Muscle of leg (tissue), 11 donors: Measurements from ENCODE around the gene PRKN. TPM values are rescaled to one million over a fixed set of nuclear protein-coding genes. Genes with fewer than 3 reads are reported as not detected.
A peak's percentile ranks its signal among the peaks of the same experiment; 100 is the strongest.

ENCODE experiments used
- DNase-seq: peaks from one replicate; pipeline ENCODE4 v3.0.0; 2013
- H3K27ac ChIP-seq: one replicate; pipeline ENCODE4 v1.5.1; 2013; ENCODE audit warnings: mild to moderate bottlenecking, low read length, control low read depth
- H3K27me3 ChIP-seq: one replicate; pipeline ENCODE4 v1.6.1; 2013; ENCODE audit warnings: low read length; ENCODE audit not compliant: control insufficient read depth, insufficient read depth
- H3K36me3 ChIP-seq: one replicate; pipeline ENCODE4 v1.6.1; 2013; ENCODE audit warnings: low read length; ENCODE audit not compliant: control insufficient read depth, insufficient read depth
- H3K4me1 ChIP-seq: one replicate; pipeline ENCODE4 v1.6.1; 2013; ENCODE audit warnings: low read length; ENCODE audit not compliant: control insufficient read depth, insufficient read depth
- H3K4me3 ChIP-seq: one replicate; pipeline ENCODE4 v1.5.1; 2013; ENCODE audit warnings: low read length, control low read depth
- H3K9me3 ChIP-seq: replicated peaks from 2 replicates; pipeline ENCODE4 v1.6.1; 2013; ENCODE audit warnings: low read depth, low read length; ENCODE audit not compliant: control insufficient read depth
- WGBS: methylation state at CpG from one replicate; pipeline ENCODE4 v1.1.5; 2013; ENCODE audit warnings: missing lambda C conversion rate; ENCODE audit not compliant: insufficient coverage; 5-methylcytosine and 5-hydroxymethylcytosine counted together
- polyA plus RNA-seq, 8 donors: library from polyadenylated mRNA; unstranded; fragments of 120-200 nt; gene quantifications; one replicate each; pipeline versions ENCODE4 v1.2.1 to v1.2.3, GENCODE V29; 2013; ENCODE audit warnings: inconsistent platforms in 1 of 8, low replicate concordance in 1 of 8; ENCODE audit not compliant: insufficient read length in 8 of 8, insufficient read depth in 1 of 8
- total RNA-seq: library from RNA; stranded (reverse); fragments of 120-200 nt; gene quantifications from one replicate; pipeline ENCODE4 v1.2.4, GENCODE V29; 2013

PRKN gene
- total and polyA plus RNA-seq, 9 donors = 2.5 to 4.7 (median 3.9) TPM

DNA sequence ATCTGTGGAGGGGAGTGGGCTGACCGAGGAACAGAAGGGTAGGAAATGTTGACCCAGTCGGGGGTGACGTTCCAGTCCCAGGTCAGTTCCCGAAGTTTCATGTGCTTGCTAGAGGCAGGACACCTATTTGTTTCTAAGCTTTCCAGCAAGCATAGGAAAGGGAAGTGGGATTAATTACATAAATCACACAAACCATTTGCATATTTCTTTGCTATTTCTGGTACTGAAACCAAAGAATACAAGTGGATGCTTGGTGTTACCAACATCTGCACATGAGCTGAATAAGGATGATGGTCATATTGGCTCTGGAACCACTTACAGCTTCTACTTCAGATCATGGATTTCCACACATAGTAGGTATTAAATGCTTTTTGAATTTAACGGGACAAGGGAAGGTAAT, 546.5 kb downstream of the PRKN start:
- H3K4me1 ChIP-seq = peaks cover 12% of the 10 kb centered on the region
- no peak overlapping the region for H3K27ac ChIP-seq
- H3K27me3 ChIP-seq = no peaks in the 10 kb centered on the region
- no peaks in the 10 kb centered on the region for H3K9me3 ChIP-seq
- no peak overlapping the region for H3K4me3 ChIP-seq
- no peak for DNase-seq
- no CpG with 5 or more reads among the region's 5 CpGs for WGBS
- H3K36me3 ChIP-seq = no peaks in the 10 kb centered on the region

DNA sequence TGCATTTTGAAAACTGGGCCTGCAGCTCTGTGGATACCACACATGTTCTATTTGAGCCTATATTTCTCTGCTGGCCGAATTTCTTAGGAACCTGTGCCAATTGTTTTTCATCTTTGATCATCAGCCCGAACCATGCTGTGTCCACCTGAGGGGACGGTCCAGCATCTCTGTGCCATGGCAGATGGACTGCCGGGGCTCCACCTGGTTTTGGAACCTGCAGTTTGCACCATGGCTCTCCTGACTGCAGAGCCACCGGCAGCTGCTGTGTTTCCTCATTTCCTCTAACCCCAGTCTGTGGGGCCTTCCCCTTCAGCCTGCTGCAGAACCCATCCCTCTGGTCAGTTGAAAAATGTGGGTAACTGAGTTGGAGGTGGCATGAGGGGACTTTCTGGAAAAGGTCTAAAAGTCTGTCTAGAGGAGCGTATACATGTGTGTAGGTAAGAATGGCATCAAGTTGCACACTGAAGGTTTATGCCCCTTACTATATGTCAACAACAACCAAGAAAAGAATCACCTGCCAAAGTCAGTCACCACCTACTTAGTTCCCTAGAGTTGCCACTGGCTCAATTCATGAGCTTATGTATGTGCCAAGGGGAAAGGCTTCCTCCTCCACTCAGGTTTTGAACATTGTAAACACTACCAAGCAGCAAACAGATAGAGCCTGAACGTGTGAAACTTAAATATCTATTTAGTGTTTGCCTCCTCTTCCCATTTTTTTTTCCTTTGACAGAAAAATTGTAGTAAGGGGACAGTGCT, 548.2 kb downstream of the PRKN start:
- WGBS = 78% methylated on average over 4 of the region's 7 CpGs
- H3K27me3 ChIP-seq = no peaks in the 10 kb centered on the region
- no peak overlapping the region for H3K4me3 ChIP-seq
- no peaks in the 10 kb centered on the region for H3K36me3 ChIP-seq
- DNase-seq = peak; percentile 21
- H3K9me3 ChIP-seq = no peaks in the 10 kb centered on the region
- H3K4me1 ChIP-seq = peaks cover 12% of the 10 kb centered on the region
- H3K27ac ChIP-seq = no peak overlapping the region

DNA sequence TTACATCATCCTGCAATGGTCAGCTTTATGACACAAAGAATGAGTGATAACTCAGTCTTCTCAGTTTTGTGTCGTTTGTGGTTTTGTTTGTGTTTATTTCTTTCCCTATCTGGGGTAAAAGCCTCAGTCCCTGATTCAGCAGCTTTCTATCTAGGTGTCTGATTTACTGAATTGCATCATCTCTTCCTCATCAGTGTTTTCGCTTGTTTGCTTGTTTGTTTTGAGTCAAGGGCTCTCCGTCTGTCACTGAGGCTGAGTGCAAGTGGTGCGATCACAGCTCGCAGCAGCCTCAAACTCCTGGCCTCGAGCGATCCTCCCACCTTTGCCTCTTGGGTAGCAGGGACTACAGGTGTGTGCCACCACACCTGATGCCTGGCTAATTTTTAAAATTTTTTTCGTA, 548.9 kb downstream of the PRKN start:
- 98% methylated on average over 7 of the region's 8 CpGs for WGBS
- no peak for DNase-seq
- Histone ChIP-seq H3K4me3 (no peak overlapping the region), H3K36me3 (no peaks in the 10 kb centered on the region), H3K4me1 (peaks cover 12% of the 10 kb centered on the region), H3K9me3 (no peaks in the 10 kb centered on the region), H3K27ac (no peak overlapping the region), H3K27me3 (no peaks in the 10 kb centered on the region)

DNA sequence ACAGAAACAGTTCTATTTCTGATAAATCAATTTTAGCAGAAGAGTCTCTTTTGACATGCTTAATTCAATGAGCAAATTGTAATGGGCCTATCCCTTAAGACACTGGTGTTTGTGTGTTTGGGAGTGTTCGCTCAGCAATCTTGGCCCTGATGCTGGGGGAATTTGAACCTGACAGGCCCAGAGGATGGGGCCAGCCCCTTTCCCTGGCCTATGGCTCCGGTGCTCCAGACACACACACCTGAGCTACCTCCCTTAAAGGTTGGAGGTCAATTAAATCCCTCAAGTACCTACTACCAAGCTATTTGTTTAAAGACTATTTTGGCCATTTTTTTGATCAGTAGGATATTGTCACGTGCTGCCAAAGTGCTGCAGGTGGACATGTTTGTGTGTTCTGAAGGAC, 549.3 kb downstream of the PRKN start:
- WGBS = 60% methylated on average over 1 of the region's 3 CpGs
- DNase-seq = no peak
- H3K27me3 ChIP-seq = no peaks in the 10 kb centered on the region
- H3K9me3 ChIP-seq = no peaks in the 10 kb centered on the region
- H3K27ac ChIP-seq = no peak overlapping the region
- H3K4me1 ChIP-seq = peaks cover 12% of the 10 kb centered on the region
- no peaks in the 10 kb centered on the region for H3K36me3 ChIP-seq
- no peak overlapping the region for H3K4me3 ChIP-seq

DNA sequence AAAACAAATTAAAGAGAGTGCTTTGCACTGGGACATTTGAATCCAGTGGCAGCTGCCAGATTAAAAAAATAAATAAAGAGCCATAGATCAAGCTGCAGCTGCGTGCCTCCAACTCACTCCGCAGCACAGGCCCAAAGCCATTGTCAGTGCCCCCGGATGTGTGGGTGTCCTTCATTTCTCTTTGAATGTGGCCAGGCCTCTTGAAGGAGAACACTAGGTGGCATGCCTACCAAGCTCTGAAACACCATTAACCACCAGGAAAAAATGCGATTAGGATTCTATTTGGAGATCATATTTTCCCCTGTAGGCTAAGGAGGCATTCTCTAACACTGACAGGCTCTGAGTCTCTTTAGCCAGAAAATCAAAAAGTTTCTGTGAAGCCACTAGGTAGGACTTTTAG, 549.8 kb downstream of the PRKN start:
- no peaks in the 10 kb centered on the region for H3K27me3 ChIP-seq
- H3K4me1 ChIP-seq = peaks cover 12% of the 10 kb centered on the region
- H3K36me3 ChIP-seq = no peaks in the 10 kb centered on the region
- no peak overlapping the region for H3K27ac ChIP-seq
- no peak overlapping the region for H3K4me3 ChIP-seq
- peak; percentile 73 for DNase-seq
- H3K9me3 ChIP-seq = no peaks in the 10 kb centered on the region
- WGBS = 33% methylated on average over 1 of the region's 4 CpGs

DNA sequence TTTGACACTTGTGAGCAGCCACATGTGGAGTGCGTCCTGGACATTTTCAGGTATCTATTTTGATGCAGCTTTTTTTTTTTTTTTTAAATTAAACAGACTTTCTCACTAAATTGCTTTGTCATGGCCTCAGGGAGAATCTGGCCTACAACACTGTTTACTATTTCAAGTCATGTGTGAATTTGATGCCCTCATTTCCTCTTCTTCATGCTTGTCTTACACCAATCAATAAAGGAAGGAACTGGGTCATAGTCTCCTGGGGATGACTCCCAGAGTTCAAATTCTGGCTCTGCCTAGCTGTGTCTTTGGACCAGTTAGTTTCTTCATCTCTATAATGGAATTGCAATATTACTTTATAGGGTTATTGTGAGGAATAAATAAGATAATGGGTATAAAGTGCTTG, 554.1 kb downstream of the PRKN start:
- Histone ChIP-seq H3K4me1 (peaks cover 5% of the 10 kb centered on the region), H3K27ac (no peak overlapping the region), H3K9me3 (no peaks in the 10 kb centered on the region), H3K4me3 (no peak overlapping the region), H3K27me3 (no peaks in the 10 kb centered on the region), H3K36me3 (no peaks in the 10 kb centered on the region)
- no CpG with 5 or more reads among the region's 1 CpG for WGBS
- DNase-seq = no peak

DNA sequence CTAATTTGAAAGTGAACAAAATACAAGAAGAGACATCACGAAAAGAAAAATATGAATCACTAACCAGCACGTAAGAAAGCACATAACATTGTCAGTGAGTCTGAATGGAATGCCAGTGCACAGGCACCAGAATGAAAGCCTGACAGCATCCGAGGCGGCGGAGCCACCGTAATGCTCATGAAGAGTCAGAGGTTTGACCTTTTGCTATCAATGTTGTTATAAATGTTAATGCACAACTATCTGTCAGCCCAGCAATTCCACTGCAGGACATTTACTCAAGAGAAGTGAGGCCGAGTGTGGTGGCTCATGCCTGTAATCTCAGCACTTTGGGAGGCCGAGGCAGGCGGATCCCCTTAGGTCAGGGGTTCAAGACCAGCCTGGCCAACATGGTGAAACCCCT, 562.1 kb downstream of the PRKN start:
- no peak overlapping the region for H3K4me3 ChIP-seq
- H3K36me3 ChIP-seq = no peaks in the 10 kb centered on the region
- WGBS = 100% methylated on average over 3 of the region's 9 CpGs
- H3K27me3 ChIP-seq = no peaks in the 10 kb centered on the region
- no peaks in the 10 kb centered on the region for H3K4me1 ChIP-seq
- no peaks in the 10 kb centered on the region for H3K9me3 ChIP-seq
- no peak for DNase-seq
- H3K27ac ChIP-seq = no peak overlapping the region

DNA sequence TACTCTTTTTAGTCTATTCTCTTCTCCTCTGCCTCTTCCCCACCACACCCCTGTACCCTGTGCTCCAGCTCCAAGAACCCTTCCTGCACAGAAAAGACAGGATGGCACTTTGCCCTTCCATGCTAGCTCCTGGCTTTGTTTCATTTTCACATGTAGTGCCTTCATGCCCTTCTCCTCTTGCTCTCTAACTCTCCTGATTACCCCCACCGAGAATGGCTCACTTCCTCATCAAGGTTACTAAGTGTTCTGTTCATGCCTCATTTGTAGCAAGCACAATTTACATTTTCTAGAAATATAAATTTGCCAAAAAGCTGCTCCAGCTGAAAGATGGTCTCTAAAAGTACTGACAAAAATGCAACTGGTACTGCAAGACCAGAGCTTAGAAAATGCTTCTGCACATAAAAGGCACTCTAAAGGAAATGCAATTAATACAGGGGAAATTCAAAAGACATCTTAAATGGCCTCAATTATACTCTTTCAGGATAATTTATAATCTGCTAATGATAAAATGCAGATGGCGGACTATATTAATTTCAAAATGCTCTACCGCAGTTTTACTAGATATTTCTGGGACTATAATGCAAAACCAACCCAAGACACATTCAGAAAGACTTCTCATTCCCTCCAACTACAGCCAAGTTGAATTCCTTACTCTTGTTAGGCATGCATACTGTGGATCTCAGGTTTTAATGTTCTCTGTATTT, 570.2 kb downstream of the PRKN start:
- WGBS = 57% methylated on average over 1 of the region's 3 CpGs
- DNase-seq = no peak
- Histone ChIP-seq H3K27me3 (no peaks in the 10 kb centered on the region), H3K4me3 (no peak overlapping the region), H3K4me1 (no peaks in the 10 kb centered on the region), H3K27ac (no peak overlapping the region), H3K36me3 (no peaks in the 10 kb centered on the region), H3K9me3 (peaks cover 7% of the 10 kb centered on the region)

DNA sequence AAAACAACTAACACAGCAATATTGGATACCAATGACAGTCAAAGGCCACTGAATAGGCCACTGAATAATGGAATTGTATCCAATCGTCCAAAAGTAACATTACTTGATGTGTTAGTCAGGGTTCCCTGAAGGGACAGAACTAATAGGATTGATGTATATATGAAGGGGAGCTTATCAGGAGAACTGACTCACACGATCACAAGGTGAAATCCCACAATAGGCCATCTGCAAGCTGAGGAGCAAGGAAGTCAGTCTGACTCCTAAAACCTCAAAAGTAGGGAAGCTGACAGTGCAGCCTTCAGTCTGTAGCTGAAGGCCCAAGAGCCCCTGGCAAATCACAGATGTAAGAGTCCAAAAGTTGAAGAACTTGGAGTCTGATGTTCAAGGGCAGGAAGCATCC, 571.4 kb downstream of the PRKN start:
- H3K4me3 ChIP-seq = no peak overlapping the region
- H3K36me3 ChIP-seq = no peaks in the 10 kb centered on the region
- peaks cover 7% of the 10 kb centered on the region for H3K9me3 ChIP-seq
- H3K27me3 ChIP-seq = no peaks in the 10 kb centered on the region
- peaks cover 1% of the 10 kb centered on the region for H3K4me1 ChIP-seq
- no peak overlapping the region for H3K27ac ChIP-seq
- no peak for DNase-seq
- WGBS = 100% methylated on average over 1 of the region's 2 CpGs

DNA sequence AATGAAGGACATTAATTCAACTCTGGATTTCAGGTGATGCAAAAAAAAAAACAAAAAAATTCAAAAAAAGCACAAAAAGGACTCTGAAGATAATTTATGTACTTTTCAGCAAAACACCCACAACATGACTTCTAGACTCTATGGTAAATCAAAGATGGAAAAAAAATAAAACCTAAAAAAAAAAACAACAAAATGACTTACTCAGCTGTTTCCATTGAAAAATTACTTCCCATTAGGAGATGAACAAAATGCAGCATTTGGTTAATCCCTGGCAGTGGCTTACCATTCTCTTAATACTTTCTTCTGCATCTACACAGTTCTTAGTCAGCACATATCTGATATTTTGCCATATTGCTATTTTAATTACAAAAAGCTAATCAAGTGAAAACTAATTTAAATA, 572.6 kb downstream of the PRKN start:
- Histone ChIP-seq H3K27ac (no peak overlapping the region), H3K4me3 (no peak overlapping the region), H3K9me3 (peaks cover 7% of the 10 kb centered on the region), H3K4me1 (peaks cover 3% of the 10 kb centered on the region), H3K27me3 (no peaks in the 10 kb centered on the region), H3K36me3 (no peaks in the 10 kb centered on the region)
- no peak for DNase-seq
